ENCODE data around the gene SLC29A1. TPM values are rescaled to one million over a fixed set of nuclear protein-coding genes. Genes with fewer than 3 reads are reported as not detected.

SLC29A1 gene
- total and polyA plus RNA-seq, 2 donors (not counting 1 experiment from before 2014, with no cell fraction given) = 6.0 to 7.3 TPM

- Mint-ChIP-seq H3K9me3 (ENCODE audit: insufficient read depth) (no peaks in the 10 kb centered on the region), H3K27me3 (peaks cover 2% of the 10 kb centered on the region), H3K4me3 (peak overlapping the region; percentile 100), H3K4me1 (peaks cover 69% of the 10 kb centered on the region), H3K27ac (peak overlapping the region; percentile 100)
- Histone ChIP-seq H3K36me3 (replicated peaks in 1 of 2; ENCODE audit: control extremely low read depth in 1 of 2, control insufficient read depth in 1 of 2, extremely low read depth in 1 of 2, insufficient read depth in 2 of 2, low read length in 1 of 2) (peaks cover 4 to 36% of the 10 kb centered on the region in 2 experiments), H4K20me1 (ENCODE audit: control insufficient read depth, insufficient read depth, low read length, poor library complexity, severe bottlenecking) (peaks cover 27% of the 10 kb centered on the region), H3K4me3 (ENCODE audit: control extremely low read depth in 1 of 5, extremely low read depth in 1 of 5, insufficient read depth in 1 of 5, low read depth in 2 of 5, low read length in 4 of 5) (peak overlapping the region; percentile 94 to 99 (median 98)), H3K27ac (ENCODE audit: low read length in 2 of 2) (peak overlapping the region; percentile 96 to 98), H3K9ac (ENCODE audit: low read length) (peak overlapping the region; percentile 93), H3K9me3 (ENCODE audit: control extremely low read depth in 1 of 3, control insufficient read depth in 2 of 3, insufficient read depth in 1 of 3, low read length in 2 of 3) (no peaks in the 10 kb centered on the region), H3K79me2 (ENCODE audit: control insufficient read depth, insufficient read depth, low read length) (peaks cover 53% of the 10 kb centered on the region), H2AFZ (ENCODE audit: insufficient read depth, low read depth, low read length, poor library complexity, severe bottlenecking) (no peak overlapping the region), H3K27me3 (replicated peaks in 1 of 4; ENCODE audit: control extremely low read depth in 1 of 4, control insufficient read depth in 3 of 4, insufficient read depth in 4 of 4, low read length in 3 of 4) (peaks cover 0 to 5% (median under 1%) of the 10 kb centered on the region in 4 experiments), H3K4me1 (ENCODE audit: control insufficient read depth in 2 of 2, insufficient read depth in 2 of 2, low read length in 2 of 2) (peaks cover 50 to 63% of the 10 kb centered on the region in 2 donors), H3K4me2 (replicated peaks; ENCODE audit: low read depth, low read length, poor library complexity, severe bottlenecking) (peak overlapping the region; percentile 95)
- 0% methylated on average over 11 of the region's 13 CpGs for WGBS (ENCODE audit: insufficient coverage)
- CTCF ChIA-PET = interaction anchor here (0.6 to 2.8 kb wide), 13 partner anchors 9 to 168 kb away, joined by 3 to 20 read pairs (median 6); partner anchors contain the start of genes HSP90AB1 and SLC29A1
- TF ChIP-seq EZH2 (IDR thresholded peaks at IDR 0.05; ENCODE audit: borderline replicate concordance, insufficient read depth, low read depth, low read length, poor library complexity, severe bottlenecking) (no peak), CTCF (IDR thresholded peaks at IDR 0.05) (no peak)
- ATAC-seq (ENCODE audit: low read depth) (peak; percentile 58), DNase-seq (peak; percentile 92)
- POLR2A ChIA-PET = interaction anchor here (0.5 to 7.9 kb wide), 7 partner anchors 8 to 90 kb away, joined by 3 to 105 read pairs (median 5); partner anchors contain the start of gene HSP90AB1
- intact Hi-C loops (cut with micrococcal nuclease) = loop anchor here (1.0 to 5.0 kb wide), 7 partner anchors 7 to 1092 kb away; partner anchors contain the start of genes AARS2, CDC5L, MRPL14 and SLC35B2
Measured at GRCh38 chr6:44264154-44265006, 41.0 kb downstream of the SLC29A1 start.
